ENCODE measurements around the gene ARRB1.

Gene ARRB1

DNA sequence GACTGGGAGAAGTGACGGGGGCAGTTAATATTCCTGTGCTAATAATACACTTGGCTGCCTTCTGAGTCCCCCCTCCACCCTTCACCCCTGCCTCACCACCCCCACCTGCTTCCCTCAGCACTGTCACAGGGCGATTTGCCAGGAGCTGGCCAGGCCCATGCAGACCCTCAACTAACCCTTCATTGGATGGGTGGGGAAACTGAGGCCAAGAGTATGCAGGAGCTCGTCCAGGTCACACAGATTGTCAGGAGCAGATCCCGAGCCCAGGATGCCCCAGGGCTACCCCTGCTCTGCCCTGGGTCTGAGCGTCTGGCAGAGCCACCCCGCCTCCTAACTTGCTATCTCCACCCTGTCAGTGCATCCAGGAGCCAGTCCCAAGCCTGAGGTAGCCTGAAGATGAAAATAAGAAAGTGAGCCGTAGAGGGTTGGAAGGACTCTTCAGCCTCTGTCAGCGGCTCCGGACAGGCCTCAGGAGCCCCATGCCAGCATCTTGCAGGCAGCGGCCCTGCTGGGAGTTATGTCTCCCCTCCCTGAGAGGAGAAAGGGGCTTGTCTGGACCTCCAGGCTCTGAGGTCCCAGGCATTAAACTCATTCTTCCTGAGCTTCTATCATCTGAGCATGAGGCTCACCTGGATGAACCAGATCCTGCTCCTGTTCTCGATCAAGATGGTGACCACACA is 104.7 kb downstream of the ARRB1 start:
- DNase-seq, result no peak

DNA sequence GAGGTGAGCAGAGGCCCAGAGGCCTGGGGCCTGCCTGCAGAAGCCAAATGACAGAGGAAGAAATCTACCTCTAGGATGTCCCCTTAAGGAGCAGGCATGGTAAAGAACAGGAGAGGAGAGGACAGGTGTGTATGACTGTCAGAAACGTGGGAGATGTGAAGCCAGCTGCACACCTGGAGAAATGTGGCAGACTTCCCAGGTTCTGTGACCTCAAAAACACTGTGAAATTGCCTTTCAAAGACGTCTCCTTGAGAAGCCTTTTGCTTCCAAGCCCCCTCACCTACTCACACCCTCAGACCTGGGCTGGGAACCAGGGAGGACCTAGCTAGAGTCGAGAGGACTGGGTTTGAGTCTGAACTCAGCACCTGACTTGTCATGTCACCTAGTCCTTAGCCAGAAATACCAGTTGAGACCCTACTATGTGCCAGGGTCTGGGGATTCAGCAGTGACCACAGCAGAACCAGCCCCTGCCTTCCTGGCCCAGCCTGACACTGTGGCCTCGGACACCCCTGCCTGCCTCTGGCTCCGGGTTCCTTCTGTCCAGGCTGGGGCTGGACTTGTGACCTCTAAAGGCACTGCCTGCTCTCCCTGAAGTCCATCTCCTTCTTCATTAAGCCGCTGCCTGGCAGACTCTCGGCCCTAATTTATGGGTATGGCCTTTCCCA is 105.3 kb downstream of the ARRB1 start:
- DNase-seq, result no peak

DNA sequence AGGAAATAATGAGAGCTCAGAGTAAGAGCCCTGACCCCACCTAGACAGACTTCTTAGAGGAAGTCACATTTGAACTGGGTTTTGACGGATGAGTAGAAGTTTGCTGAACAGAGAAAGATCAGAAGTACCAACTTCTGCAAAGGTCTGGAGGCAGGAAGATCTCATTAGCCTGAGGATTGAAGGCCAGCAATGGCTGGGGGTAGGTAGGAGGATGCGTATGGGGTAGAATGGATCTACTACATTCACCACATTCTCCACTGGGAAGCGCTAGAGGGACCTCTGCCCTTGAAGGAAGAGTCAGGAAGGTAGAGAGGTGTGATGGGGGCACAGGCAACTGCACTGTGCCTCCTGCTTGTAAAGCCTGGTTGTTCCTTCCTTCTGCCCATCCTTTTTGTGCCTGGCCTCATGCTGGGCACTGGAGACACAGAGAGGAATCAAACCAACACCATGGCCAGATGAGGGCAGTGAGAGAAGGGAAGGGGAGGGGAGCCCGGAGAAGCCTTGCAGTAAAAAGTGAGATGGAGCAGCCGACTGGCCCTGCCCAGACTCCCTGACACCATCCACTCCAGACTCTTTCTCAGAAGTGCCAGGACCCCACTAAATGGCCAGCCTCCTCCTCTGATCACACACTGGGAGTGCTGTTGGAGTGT is 106.0 kb downstream of the ARRB1 start:
- DNase-seq, result no peak

DNA sequence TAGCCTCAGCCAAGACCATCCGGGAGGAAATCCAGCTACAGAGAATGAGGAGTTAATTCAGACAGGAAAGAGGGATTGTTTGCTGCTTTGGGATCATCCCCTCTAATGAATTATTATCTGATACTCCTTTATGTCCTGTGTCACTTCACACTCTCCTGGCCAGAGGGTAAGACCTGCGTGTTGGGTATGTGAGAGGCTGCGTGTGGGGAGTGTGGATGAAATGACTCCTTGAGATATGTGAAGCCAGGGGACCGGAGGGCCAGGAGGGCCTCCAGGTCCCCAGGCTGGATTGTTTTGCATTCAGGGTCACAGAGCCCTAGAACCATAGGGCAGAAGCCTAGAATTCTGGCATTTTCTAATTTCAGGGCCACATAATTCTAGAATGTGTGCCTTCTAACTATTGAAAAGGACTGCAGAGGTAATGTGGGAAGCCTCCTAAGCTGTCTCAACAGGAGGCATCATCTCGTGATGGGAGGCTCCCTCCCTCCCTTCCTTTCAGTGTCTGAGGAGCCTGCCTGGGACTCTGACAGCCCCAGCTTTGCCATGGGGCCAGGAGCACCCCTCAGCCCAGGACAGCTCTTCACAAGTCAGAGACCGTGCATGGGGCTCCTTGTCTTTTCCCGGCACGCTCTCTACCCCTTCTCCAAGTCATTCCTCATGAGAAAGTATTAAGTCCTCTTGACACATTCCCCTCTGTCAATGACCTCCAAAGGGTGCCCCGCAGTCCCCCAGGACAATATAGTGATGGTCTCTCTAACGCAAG is 107.2 kb downstream of the ARRB1 start:
- DNase-seq, result no peak

DNA sequence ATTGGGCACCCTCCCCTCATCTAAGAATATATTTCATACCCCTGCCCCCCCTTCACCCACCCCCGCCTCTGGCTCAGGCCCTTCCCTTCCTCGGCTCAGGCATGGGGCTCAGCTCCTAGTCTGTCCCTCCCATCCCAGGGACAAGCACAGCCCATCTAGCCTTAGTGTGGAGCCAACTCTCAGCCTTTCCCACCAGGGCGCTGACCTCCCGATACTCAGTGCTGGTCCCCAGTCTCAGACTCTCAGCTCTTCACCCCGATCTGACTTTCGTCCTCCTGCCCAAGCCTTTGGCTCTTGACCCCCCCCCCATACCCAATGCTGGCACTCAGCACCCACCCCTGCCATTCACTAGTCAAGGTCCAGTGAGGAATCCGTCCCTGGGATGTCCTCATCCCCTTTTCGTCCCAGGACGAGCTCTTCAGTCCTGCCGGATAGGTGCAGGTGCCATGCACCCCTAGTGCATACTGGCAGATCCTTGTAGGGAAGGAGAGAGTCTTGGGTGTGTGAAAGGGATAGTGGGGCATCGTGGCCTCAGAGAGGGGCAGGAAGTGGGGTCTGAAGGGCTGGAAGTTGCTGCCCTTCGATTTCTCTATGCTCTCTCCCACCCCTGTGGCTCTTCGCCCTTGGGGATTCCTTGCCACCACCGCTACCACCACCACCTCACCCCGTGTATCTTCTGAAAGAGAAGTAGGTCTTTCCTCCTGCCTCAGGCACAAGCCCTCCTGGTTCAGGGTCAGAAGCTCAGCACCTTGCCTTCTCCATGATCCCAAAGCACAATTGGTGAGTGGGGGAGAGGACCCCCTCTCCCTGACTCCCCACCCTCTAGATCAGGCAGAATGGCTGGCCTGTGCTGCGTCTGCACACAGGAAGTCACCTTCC is 108.5 kb downstream of the ARRB1 start:
- no peak for DNase-seq

DNA sequence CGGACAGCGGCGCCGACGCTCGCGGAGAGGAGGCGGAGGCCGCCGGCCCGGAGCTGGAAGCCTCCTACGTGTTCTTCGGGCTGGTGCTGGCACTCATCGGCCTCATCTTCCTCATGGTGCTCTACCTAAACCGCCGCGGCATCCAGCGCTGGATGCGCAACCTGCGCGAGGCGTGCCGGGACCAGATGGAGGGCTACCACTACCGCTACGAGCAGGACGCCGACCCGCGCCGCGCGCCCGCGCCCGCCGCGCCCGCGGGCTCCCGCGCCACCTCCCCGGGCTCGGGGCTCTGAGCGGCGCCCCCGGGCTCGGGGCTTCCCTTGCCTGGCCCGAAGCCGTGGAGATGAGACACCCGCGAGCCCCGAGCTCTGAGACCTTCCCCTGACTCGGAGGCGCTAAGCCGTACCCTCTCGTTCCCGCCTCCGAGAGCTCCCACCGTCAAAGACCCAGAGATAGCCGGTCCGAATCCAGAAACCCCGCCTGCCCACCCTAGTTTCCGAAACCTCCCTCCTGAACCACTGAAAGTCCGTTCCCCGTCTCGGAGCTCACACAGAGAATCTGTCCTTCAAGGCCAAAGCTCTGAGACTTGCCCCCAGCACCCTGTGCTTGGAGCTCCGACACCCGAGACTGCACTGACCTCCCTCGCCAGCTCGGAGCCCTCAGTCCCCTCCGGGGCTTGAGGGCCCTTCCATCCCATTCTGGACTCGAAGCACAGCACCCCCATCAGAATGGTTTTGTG is 109.4 kb downstream of the ARRB1 start:
- DNase-seq, result no peak

DNA sequence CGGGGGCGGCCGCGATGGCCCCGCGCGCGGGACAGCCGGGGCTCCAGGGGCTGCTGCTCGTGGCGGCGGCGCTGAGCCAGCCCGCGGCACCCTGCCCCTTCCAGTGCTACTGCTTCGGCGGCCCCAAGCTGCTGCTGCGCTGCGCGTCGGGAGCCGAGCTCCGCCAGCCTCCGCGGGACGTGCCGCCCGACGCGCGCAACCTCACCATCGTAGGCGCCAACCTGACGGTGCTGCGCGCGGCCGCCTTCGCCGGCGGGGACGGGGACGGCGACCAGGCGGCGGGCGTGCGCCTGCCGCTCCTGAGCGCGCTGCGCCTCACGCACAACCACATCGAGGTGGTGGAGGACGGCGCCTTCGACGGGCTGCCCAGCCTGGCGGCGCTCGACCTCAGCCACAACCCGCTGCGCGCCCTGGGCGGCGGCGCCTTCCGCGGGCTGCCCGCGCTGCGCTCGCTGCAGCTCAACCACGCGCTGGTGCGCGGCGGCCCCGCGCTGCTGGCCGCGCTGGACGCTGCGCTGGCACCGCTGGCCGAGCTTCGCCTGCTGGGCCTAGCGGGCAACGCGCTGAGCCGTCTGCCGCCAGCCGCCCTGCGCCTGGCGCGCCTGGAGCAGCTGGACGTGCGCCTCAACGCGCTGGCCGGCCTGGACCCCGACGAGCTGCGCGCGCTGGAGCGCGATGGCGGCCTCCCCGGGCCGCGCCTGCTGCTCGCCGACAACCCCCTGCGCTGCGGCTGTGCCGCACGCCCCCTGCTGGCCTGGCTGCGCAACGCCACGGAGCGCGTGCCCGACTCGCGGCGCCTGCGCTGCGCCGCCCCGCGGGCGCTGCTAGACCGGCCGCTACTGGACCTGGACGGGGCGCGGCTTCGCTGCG is 110.2 kb downstream of the ARRB1 start:
- DNase-seq, result peak; percentile 64 to 84

DNA sequence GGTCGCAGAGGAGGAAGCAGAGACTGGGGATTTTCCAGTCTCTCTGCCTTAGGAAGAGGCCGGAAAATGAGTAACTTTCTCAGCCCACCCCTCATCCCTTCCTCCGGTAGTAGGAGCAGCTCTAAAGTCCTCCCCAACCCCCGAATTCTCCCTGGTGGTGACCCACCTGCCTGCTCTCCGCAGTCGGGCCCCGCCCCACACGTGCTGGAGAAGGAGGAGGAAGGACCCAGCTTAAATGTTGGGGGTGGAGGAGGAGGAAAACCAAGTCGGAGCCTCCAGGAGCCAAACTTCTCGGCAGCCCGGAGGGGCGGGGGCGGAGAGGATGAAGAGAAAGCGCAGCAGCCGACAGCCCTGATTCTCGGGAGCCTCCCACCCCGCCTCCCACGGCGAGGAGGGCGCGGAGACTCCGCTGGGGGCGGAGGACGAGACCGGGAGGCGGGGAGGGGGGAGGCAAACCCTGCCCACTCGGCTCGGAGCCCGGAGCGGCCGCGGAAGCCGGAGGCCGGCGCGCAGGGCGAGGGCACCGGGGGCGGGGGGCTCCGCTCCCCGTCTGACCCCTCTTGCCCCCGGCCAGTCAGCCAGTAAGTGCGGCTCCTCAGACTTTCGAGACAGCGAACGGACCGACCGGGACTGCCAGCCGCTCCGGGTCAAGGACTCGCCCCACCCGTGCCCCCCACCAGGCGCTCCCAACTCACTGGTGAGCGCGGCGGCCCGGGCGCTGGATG is 111.0 kb downstream of the ARRB1 start, which contains the start of gene TPBGL:
TPBGL (plus strand) TSS at position 464 of the 725 bp plus-strand sequence. CDS start 276 bp downstream, outside the sequence.
- DNase-seq, result no peak

DNA sequence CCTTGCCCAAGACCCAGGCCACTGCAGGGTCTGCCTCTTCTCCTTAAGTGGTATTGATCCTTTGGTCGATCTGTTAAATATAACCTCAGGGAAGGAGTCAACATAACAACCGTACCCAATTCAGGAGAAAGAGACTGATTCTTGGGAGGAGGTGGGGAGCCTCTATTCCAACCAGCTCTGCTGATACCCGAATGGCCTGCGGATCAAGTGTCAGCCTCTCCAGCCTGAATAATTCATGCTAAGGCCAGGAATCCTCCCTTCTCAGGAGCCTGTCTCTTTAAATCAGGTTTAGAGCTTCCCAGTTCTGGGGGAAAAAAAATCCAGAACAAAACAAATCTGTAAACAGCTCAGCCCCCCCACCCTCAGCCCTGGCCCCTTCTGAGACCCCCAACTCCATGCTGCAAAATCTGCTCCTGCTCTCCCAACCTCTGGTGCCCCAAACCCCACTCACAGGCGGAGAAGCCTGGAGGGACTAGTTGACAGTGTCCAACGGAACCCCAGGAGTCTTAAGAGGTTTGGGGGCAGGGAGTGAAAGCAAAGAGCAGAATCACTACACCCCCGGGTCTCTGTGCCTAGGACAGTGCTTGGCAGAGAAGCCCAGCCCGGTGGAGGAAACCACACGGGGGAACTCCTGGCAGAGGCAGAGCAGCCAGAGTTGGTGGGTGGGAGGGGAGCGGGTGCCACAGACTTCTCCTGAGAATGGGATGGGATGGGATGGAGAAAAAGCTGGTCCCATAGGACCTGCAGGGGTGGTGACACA is 111.8 kb downstream of the ARRB1 start:
- no peak for DNase-seq

DNA sequence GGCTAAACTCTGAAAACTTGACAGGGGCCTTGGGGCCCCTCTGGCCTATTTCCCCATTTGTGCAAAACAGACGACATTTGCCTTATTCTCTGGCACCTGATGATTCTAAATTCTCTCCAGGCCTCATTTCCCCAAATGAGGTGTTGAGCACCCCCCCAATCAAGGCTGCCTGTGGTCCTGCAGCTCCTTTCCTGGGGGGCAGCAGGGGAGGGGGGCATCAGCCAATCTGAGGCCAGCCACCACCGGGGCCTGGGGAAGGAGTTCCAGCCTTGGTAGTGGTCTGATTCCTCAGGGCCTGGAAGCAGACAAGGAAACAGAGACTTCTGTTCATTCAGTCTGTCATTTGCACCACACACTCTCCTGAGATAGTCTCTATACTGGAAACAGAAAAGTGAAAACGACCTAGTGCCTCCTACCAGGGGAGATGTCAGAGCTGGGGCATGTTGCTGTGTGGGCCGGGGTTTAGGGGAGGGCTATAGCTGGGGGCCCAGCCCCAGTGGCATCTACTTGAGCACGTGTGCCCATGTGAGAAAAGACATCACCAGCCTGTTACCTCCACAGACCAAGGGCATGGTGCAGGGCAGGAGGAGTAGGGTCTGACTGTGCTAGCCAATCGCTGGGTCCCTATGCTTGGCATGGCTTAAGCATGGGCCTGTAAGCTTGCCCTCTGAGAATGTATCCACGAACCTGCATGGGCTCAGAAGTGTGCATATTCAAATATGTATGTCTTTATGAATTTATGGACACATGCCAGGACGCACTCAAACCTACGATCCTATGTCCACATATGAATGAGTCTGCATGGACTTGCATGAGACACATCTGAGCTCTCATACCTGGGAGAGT is 112.6 kb downstream of the ARRB1 start:
- DNase-seq, result no peak

DNA sequence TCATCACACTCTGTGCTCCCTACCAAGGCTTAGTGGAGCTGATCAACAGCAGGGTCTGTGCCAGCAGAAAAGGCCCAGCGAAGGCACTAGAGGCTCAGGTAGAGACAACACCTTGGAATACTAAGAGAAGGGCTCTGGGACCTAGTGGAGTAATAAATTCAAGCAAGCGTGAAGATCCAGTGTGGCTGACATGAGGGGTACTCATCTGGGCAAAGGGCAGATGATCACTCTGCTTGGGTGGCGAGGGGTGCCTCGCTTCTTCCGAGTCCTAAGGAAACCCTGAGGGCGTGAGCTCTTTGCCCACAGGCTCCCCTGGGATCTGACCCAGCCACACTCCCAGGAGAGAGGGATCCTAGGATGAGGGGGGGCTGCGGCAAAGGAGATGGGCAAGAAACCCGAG is 114.4 kb downstream of the ARRB1 start:
- DNase-seq, result no peak

DNA sequence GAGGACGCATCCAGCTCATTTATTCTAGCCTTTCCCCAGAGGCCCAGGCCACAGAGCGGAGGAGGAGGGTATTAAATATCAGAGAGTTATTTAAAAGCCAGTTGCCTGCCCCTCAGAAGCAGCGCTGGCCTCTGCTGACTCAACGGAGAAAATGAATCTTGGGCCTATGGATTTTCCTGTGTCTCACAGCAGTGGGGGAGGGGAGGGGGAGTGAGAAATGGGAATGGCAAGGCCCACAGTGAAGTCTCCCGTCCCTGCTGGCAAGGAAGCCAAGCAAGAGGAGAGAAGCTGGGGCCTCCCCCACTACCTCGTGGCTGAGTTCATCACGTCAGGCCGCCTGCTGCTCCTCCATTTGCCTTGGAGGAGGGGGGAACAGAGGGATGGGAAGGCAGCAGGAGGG is 115.4 kb downstream of the ARRB1 start:
- no peak for DNase-seq

DNA sequence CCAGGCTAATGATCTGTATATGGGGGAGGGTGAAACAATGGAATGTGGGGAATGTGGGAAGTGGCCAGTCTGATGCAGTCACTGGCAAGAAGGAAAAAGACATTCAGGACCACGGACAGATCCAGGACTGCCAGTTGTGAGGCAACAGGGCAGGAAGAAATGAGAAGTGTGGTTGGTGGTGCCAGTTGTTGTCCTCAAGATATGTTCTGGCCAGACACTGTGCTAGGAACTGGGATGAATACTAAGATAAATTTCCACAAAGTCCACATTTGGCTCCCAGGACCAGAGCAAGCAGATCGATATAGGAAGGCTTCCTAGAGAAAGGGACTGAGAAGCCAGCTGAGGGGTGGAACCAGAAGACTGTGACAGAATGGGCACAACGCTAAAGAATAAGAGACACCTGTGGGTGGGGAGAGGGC is 117.7 kb downstream of the ARRB1 start:
- DNase-seq, result no peak

DNA sequence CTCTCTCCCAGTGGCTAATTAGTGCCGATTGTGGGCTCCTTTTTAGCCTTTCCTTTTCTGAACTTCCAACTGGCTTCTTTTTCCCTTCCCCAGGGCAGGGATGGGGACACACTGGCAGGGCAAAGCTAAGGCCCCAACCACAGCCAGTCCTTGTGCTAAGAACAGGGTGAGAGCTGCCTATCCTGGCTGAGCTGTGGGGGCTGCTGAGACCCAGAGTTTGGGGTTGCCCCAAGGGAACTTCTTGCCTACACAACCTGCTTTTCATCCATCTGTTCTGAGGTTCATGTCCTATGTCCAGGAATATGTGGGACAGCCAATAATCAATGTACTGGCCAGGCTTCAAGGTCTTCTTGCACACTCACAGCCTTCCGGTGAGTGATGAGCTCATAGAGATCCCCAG is 120.8 kb downstream of the ARRB1 start:
- no peak for DNase-seq

DNA sequence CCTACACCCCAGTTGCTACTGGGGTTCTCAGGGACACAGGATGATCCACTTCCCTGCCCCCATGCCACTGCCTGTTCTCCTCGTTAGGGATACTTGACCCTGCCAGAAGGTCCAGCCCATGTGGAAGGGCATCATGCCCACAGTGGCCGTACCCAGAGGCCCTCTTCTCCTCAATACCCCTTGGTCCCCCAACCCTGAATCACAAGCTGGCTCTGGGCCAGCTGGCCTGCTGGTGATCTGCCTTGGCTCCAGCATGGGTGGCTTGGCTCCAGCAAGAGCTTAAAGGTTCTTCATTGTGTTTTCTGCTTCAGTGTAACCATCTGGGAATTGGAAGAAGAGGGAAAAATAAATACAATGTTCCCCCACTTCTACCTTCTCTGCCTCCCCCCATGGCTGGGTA is 122.0 kb downstream of the ARRB1 start:
- DNase-seq, result no peak

DNA sequence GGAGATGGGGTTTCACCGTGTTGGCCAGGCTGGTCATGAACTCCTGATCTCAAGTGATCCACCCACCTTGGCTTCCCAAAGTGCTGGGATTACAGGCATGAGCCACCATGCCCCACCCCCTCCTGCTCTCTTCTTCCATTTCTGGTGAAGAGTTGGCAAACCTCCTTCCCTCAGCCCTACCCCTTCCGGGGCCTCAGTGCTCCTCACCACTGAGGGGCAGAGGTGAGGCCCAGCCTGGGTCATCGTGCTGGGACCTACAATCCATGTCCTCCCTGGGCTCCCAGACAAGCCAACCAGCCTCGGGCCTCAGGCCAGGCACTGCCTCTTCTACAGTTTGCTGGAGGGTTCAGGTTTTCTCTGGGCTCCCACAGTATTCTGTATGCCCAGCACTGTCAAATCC is 125.7 kb downstream of the ARRB1 start:
- no peak for DNase-seq

DNA sequence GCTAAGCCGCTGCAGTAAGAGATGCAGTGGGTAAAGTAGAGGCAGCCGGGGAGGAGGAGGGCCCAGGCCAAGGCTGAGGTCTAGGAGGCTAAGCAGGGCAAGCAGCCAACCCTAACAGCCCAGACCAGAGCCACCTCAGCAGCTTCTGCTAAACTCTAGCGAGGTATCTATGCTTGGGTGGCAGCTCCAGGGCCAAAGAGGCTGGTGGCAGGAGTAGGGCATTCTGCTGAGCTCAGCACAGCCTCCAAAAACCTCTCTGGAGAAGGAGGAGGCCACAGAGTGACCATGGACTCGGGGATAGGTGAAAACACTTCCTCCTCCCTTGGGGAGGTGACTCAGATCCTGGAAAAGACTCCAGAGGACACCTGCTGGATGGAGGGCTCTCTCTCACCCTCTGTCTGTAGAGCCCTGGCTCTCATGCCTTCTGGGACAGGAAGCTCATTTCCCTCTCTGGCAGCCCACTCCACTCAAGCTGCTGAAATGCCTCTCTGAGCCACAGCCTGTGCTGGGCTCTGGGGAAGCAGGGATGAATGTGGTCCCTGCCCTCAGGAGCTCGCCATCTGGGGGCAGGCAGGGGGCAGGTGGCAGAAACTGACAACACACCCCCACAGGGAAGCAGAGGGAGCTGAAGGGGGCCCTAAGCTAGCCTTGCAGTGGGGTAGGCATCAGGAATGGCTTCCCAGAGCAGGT is 127.4 kb downstream of the ARRB1 start:
- peak in 1 of 2 experiments; percentile 14 for DNase-seq

DNA sequence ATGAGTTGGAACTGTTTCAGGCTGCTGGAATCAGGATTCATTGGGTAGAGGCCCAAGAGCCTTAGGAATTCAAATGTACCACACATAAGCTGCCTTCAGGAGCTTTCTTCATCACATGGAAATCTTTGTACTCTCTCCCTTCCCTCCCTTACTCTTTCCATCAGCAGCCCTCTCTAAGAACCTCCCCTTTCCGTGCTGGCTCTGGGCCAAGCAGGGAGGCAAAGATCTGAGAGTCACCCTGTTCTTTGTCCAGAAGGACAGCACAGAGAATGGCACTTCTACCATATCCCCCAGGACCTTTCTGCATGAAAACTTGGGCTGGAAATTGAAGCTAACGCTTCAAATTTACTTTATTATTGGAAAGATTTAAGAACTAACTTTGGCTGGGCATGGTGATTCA is 131.6 kb downstream of the ARRB1 start:
- no peak for DNase-seq
